ENCODE measurements around the gene FOXP1.

Gene FOXP1

GRCh38 chr3:71131375-71132314, 451.9 kb downstream of the FOXP1 start:
- no peak for DNase-seq

- DNase-seq, result peak; percentile 53
Measured at GRCh38 chr3:71130471-71131374, 452.8 kb downstream of the FOXP1 start.

- DNase-seq, result no peak
Measured at GRCh38 chr3:71129611-71130431, 453.7 kb downstream of the FOXP1 start.

- DNase-seq, result no peak
Measured at GRCh38 chr3:71128961-71129360, 454.6 kb downstream of the FOXP1 start.

GRCh38 chr3:71127844-71128243, 455.7 kb downstream of the FOXP1 start:
- no peak for DNase-seq

GRCh38 chr3:71127052-71127831, 456.3 kb downstream of the FOXP1 start:
- DNase-seq, result peak; percentile 12

GRCh38 chr3:71125738-71126137, 457.8 kb downstream of the FOXP1 start:
- DNase-seq, result no peak

- no peak for DNase-seq
Measured at GRCh38 chr3:71124048-71124447, 459.5 kb downstream of the FOXP1 start.

GRCh38 chr3:71122641-71123040, 460.9 kb downstream of the FOXP1 start:
- DNase-seq, result no peak

GRCh38 chr3:71121429-71122167, 461.9 kb downstream of the FOXP1 start:
- no peak for DNase-seq

- no peak for DNase-seq
Measured at GRCh38 chr3:71120012-71120411, 463.5 kb downstream of the FOXP1 start.

- no peak for DNase-seq
Measured at GRCh38 chr3:71119171-71119570, 464.4 kb downstream of the FOXP1 start.

- no peak for DNase-seq
Measured at GRCh38 chr3:71118436-71118835, 465.1 kb downstream of the FOXP1 start.

- no peak for DNase-seq
Measured at GRCh38 chr3:71117572-71118247, 465.8 kb downstream of the FOXP1 start.

GRCh38 chr3:71114610-71115009, 468.9 kb downstream of the FOXP1 start:
- DNase-seq, result no peak

- no peak for DNase-seq
Measured at GRCh38 chr3:71112576-71112975, 471.0 kb downstream of the FOXP1 start.

GRCh38 chr3:71111784-71112440, 471.6 kb downstream of the FOXP1 start:
- DNase-seq, result no peak

GRCh38 chr3:71110385-71111222, 472.9 kb downstream of the FOXP1 start:
- DNase-seq, result no peak

- DNase-seq, result no peak
Measured at GRCh38 chr3:71109977-71110285, 473.6 kb downstream of the FOXP1 start.
